Adrenal gland (tissue), 5 donors: ENCODE measurements around the gene CPA4.

Experiments
- CTCF ChIP-seq, 6 experiments: fragments of 450-650 bp in 4 of 6; fragments of 200-600 bp in 2 of 6; sonication (generic) in 1 of 6; IDR thresholded peaks; 1 replicate in 5 of 6; 2 replicates in 1 of 6; pipeline versions ENCODE4 v1.5.1 to v1.8.0; 2016 to 2021; ENCODE audit warnings: antibody characterized with exemption in 6 of 6, mild to moderate bottlenecking in 2 of 6, moderate library complexity in 1 of 6
- POLR2A ChIP-seq, 2 donors: fragments of 450-650 bp; IDR thresholded peaks; one replicate each; pipeline ENCODE4 v1.6.1; 2017; ENCODE audit warnings: antibody characterized with exemption in 2 of 2, mild to moderate bottlenecking in 2 of 2, moderate library complexity in 1 of 2
- donor health status: DM: no; HTN: no; CAD: no.

DNA sequence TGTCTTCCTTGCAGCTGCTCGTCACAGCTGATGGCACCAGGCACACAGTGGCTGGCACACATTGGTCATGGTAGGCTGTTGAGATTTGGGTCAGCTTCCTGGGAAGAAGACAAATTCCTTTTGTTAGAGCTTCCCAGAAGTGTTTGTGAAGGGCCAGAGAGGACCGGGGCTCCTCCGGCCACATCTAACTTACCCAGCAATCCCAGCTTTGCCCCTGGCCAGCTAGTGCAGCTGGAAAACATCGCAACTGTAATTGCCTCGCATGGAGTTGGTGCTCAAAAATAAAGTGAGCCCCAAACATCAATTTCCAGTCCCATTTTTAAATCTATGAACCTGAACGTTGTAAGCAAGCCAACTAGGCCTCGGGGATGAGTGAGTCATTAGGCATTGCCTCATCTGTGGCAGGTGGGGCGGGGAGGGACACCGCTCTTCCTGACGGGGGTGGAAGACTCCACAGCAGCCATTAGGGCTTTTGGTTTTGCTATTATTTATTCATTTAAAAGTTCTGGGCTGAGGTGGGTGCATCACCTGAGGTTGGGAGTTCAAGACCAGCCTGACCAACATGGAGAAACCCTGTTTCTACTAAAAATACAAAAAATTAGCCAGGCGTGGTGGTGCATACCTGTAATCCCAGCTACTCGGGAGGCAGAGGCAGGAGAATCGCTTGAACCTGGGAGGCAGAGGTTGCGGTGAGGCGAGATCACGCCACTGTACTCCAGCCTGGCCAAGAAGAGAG lies 64.1 kb downstream of the CPA4 start:
- TF ChIP-seq CTCF (IDR thresholded peaks at IDR 0.05) (no peak), POLR2A (IDR thresholded peaks at IDR 0.05) (no peak)
